NCI-H1092 (cell line): ENCODE data around the gene OXA1L.
"Not testable (repeated sequence)": the region's sequence is repeated elsewhere in the genome, so short reads cannot be mapped to it uniquely, and the experiment has no call there.

Experiments
- DNase-seq: peaks from one replicate; lab custom pipeline; 2025; lab: John Stamatoyannopoulos, UW

Gene OXA1L

DNA sequence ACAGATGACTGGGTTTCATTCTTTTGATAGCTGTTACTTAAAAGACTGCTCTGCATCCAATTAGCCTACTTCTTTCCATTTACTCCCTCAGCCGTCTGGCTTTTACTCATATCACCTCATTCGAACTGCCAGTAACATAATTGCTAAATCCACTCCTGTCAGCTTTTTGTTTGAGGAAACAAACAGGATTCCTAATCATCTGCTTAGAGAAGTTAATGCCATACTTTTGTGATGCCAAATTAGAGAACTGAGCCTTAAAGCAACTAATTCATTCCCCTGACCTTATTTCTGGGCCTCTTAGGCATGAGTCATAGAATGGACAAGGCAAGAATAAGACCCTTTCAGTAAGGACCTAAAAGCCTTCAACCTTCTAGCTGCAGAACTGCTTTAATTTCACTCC lies 2.9 kb downstream of the OXA1L start:
- DNase-seq = no peak

DNA sequence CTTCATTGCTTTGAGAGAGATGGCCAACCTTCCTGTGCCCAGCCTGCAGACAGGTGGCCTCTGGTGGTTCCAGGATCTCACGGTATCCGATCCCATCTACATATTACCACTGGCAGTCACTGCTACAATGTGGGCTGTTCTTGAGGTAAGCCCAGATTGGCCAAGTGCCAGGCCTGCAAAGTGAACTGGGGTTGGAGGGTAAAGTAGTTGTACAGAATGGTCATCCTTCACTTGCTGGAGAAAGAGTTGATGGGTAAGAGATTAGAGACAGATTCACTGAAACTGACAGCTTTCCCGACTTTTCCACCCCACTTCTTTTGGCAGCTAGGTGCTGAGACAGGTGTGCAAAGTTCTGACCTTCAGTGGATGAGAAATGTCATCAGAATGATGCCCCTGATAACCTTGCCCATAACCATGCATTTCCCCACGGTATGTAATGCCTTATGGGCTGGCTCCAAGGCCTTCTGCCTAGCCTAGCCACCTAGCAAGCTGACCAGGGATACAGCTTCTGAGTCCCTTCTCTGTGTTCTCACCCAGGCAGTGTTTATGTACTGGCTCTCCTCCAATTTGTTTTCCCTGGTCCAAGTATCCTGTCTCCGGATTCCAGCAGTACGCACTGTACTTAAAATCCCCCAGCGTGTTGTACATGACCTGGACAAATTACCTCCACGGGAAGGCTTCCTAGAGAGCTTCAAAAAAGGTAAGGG lies 4.1 kb downstream of the OXA1L start:
- DNase-seq = no peak

DNA sequence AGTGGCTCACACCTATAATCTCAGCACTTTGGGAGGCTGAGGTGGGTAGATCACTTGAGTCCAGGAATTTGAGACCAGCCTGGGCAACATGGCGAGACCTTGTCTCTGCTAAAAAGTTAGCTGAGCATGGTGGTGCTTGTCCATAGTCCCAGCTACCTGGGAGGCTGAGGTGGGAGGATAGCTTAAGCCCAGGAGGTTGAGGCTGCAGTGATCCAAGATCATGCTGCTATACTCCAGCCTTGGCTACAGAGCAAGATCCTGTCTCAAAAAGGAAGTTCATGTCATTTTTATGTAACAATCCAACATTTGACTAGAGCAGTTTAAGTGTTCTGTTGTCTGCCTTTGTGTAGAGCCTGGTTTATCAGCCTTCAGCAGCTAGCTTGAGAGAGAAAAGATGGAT lies 6.2 kb downstream of the OXA1L start:
- DNase-seq = no peak

DNA sequence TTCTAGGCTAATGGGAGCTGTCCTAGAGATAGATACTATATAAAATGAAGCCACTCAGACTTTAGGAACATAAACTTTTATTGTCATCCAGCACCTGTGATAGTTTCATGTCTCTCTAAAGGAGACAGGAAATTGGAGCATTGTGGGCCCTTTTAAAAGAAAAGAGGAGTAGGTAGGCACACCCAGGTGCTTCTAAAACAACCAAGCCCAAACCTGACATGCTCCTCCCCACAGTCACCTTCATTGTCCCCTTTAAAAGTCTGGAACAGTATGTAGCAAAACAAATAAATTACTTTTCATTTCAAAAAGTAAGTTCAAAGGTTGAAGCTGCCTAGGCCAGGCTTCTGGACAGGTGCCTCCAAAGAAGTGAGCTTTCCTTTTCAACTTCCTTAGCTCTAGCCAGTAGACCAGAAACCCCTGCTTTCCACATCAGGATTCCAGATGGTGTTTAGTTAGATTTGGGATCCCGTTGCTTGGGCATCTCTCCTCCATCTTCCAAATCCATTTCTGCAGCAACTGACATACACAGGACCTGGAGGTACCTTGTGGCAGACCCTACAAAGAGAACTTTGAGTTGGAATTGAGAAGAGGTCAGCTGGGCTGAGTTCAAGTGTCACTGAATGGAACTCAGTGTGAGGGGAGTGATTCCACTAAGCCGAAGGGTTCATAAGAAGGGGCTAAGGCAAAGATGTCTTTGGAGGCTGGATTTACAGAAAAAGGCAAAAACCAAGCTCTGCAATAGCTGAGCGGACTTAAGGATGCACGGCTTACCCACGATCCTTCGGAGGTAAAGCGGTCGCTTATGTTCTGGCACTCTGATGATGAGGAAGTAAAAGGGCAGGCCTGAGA lies 6.9 kb downstream of the OXA1L start:
- no peak for DNase-seq

DNA sequence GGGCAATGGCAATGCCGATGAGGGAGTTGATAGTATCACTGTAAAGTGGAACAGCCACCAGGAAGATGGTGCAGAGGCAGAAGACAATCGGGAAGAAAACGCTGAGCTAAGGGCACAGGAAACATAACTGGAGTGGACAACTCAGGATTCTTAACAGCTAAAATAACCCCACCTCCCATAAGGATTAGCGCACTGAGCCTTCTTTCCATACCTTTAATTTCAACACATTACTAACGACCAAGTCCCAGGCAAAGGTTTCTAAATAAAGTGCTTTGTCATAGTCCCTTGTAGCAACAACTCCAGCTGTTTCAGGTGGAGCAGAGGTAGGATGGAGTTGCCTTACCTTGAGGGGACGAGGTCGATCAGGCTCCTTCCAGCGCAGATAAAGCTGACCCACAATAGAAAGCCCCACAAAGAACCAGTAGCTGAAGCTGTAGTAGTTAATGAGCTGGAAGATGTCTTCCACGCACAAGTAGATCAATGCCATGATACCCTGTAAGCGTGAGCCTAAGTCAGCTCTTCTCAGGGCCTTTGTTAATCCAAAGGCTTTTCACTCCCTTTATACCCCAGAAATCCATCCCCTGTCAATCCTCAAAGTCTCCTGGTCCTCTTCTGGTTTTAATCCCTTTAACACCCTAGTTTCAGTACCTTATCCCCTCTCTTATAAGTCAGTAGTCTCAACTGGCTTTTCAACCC lies 7.7 kb downstream of the OXA1L start:
- no peak for DNase-seq

DNA sequence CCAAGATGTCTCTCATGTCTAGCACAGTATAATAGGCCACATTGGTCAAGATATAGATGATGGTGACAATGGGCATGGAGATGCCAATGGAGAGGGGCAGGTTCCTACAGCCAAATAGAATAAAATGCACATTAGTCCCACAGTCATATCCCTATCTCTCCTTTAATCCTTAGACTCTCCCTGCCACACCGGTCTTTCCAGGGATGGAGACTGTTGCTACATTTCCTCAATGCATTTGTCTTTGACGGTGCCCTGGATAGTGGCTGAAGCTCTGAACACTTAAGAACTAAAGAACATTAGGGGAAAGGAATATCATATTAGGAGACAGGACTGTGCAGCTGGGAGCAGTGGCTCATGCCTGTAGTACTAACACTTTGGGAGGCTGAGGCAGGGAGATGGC lies 9.7 kb downstream of the OXA1L start:
- no peak for DNase-seq

DNA sequence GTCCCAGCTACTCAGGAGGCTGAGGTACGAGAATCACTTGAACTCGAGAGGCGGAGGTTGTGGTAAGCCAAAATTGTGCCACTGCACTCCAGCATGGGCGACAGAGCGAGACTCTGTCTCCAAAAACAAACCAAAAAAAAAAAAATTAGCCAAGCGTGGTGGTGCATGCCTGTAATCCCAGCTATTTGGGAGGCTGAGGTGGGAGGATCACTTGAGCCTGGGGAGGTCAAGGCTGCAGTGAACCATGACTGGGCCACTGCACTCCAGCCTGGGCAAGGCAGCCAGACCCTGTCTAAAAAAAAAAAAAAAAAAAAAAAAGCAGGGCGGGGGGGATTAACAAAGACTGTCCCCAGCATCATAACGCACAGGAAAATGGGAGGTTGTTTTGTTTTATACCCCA lies 10.4 kb downstream of the OXA1L start:
- DNase-seq = not testable (repeated sequence)

DNA sequence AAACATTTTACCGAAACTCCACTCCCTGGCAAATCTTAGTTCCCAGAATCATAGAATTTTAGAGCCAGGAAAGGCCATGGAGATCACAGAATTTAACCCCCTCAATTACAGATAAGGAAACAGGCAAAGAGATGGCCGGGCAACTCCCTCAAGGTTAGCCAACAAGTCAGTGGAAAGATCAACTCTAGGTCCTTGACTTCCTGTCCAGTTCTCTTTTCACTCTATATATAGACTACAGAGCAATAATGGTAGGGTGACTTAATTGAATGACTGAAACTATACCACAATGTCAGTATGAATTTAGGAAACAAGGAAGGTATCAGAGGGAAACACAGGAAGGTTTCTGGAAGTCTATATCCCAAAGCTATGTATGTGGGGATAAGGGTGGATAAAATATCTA lies 11.6 kb downstream of the OXA1L start:
- DNase-seq = no peak

DNA sequence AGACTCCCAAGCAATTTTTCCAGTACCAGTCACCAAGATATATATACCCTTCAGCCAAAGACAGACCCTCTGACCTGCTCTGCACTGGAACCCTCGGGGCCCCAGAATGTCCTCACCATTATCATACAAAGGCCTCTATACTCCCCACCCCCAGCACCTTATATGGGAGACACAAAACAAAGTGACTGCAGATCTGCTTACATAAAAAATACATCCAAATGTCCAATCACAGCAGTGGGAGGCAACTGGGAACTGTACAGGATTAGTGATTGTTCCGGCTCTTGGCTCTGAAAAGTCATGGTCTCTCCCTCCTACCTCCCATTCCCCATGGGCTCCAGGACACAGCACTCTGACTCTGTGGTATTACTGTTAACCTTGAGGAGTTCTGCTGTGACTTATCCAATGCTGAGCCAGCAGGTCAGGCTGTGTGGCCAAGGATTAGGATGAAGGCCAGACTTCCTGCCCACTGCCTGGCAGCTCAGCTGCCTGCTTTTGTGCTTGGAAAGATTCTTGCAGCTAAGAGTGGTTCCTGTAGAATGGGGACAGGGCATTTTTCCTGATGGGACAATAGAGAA lies 13.7 kb downstream of the OXA1L start:
- DNase-seq = no peak

DNA sequence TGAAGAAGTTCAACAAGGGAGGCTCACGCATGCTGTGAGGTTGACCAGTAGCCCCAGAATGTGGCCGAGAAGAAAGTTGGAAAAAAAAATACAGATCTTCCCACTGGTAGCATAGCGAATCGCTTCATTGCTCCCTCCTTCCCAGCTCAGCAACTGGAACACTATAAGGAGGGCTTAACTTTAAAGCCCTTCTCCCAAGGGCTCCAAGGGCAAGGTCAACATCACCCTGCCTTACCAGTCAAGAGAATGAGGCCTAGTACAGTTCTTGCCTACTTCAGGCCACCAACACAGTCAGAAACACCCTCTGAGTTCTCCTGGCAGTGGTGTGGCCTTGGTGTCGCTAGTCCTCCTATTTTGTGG lies 14.4 kb downstream of the OXA1L start:
- no peak for DNase-seq

DNA sequence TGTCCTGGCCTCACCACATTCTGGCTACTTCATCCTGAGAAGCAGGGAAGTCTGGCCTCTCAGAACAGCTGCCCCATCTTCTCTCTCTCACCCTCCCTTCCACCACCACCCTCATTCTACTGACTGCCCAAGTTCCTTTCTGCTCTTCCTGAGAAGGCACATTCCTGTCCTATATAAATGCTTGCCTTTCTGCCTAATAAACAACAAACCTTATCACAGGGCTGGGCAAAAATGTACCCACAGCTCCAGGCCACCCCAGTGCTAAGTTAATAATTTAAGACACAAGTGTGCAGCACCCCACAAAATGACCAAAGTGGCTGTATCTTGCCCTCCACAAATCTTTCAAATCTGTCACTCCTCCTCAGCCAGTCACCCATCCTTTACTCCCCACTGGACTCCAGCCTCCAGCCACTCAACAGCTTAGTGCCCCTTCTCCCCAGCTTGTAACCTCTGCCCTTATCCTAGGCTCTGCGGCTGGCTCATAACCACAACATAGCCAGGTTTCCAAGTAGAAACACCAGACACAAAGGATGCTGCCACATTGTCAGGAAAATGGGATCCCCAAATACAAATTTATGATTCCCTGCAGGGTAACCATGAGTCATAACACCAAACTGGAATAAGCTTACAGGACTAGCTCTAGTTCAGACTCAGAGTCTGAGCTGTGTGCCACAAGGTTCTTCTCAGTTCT lies 15.0 kb downstream of the OXA1L start:
- DNase-seq = no peak

DNA sequence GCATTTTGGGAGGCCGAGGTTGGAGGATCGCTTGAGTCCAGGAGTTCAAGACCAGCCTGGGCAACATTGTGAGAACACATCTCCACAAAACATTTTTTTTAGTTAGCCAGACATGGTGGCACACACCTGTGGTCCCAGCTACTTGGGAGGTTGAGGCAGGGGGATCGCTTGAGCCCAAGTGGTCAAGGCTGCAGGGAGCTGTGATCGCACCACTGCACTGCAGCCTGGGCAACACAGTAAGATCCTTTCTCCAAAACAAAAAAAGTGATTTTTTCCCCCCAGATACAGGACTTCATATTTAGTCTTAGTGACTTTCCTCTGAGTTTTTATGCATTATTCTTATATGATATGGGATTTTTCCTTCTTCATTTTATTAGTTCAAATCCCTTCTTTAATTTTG lies 20.2 kb downstream of the OXA1L start:
- DNase-seq = no peak

DNA sequence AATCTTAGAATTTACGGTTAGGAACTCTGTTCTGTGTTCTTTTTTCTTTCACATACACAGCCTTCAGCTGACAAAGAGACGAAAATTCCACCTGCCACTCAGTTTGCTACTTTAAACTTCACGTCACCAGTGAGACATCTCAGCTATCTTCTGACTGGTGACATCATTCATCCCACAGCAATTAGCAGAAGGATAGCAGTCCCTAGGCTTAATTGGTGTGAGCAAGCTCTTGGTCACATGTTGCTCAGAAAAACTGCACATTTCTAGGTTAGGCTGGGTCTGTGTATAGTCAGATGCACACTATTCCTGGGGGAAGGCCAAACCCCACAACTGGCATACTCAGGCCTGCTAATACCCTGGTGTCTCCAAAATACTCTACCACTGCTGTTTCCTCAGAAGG lies 24.8 kb downstream of the OXA1L start:
- no peak for DNase-seq

DNA sequence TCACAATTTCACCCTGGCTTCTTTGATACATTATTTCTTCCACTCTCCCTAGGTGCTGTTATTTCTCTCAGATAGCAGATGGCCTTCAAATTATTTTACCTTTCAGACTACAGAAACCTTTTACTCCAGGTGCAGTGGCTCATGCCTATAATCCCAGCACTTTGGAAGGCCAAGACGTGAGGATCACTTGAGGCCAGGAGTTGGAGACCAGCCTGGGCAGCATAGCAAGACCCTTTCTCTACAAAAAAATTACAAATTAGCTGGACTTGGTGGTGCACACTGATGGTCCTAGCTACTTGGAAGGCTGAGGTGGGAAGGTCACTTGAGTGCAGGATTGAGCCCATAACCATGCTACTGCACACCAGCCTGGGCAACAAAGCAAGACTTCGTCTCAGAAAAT lies 25.7 kb downstream of the OXA1L start:
- DNase-seq = no peak

DNA sequence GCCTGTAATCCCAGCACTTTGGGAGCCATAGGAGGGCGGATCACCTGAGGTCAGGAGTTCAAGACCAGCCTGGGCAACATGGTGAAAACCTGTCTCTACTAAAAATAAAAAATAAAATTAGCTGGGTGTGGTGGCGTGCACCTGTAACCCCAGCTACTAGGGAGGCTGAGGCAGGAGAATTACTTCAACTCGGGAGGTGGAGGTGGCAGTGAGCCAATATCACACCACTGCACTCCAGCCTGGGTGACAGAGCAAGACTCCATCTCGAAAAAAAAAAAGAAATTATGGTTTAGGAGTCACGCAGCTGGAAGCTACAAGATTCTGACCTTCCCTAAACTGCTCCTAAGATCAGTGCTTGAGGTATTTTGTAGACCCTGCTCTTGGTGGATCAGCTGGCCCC lies 27.1 kb downstream of the OXA1L start:
- not testable (repeated sequence) for DNase-seq

DNA sequence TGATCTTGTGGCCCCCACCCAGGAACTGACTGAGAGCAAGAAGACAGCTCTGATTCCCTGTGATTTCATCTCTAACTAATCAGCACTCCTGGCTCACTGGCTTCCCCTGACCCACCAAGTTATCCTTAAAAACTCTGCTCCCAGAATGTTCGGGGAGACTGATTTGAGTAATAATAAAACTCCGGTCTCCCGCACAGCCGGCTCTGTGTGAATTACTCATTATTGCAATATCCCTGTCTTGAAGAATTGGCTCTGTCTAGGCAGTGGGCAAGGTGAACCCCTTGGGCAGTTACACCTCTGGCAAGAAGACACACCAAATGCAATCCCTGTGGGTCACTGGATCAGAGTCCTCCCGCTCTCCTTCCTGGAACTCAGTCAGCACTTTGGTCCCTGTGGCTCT lies 27.5 kb downstream of the OXA1L start:
- DNase-seq = no peak

DNA sequence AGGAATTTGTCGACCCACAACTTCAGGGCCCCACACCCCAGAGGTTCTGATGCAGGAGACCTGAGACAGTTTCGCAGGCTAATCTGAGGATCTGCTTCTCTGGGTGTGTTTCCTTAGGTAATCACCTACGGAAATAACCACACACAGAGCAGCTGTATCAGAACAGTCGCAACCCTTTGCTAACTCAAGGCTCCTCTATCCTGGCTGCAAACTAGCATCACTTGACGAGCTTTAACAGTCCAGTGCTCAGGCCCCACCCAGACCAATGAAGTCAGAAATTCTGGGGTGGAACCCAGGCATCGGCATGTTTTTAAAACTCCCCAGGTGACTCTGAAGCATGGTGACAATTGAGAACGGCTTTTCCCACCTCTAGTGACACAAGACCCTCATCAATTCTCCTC lies 28.1 kb downstream of the OXA1L start:
- no peak for DNase-seq

DNA sequence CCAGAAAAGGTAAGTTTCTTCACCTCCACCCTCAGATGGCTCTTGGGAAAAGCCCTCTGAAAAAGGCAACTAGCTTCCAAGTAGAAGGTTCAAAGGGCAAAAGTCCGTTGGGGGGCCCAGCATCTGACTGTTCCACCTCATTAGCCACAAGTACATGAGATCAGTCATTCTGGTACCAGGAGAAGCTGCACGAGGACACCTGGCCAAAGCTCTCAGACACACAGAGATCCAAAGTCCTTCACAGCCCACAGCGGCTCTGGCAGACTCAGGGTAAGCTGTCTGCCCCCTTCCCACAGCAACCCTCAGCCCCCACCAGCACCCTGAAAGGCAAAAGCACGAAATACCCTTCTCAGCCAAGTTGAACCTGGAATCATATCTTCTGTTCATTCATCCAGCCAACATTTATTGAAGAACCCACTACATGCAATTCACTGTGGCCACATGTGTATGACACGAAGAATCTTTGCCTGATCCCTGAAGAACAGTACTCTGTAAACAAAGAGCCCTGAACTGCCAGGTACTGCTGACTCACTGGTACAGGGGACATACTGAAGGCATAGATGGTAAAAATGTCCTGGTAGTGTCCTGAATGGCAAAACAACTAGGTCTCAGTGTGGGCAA lies 29.7 kb downstream of the OXA1L start:
- no peak for DNase-seq

DNA sequence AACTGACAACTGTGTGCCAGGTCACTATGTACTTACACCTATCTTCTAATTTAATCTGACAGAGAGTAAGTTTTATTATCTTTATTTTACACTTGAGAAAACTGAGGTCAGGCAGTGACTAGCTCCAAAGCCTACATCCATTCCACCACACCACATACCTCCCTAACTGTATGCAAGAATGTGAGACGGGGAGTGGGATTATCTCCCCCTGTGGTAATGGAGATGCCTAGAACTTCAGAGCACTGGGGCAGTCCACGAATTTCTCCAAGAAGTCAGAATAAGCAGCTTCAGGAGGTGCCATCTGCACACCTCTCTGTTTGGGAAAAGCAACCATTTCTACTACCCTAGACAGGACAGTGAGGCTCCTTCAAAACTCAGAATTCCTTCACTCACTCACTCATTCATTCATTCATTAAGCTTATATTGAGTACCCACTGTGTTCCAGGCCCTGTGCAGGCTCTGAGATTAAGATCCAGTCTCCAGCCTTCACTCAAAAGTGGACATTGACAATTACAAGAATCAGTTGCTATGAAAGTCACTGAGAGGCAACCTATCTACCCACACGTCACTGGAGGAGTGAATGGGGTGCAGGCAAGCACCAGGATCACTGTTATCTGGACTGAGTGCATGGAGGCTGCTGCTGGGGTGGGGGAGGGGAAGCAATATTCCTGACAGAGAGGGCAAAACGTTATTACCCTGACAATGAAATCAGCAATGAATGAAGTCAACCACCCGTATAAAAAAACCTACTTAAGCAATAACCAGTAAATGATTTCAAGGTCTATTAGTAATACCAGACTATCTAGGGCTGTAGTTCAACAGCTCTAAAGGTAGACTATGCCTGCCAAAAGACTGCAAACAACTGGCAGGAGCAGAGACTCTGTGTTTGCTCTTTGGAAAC lies 30.8 kb downstream of the OXA1L start:
- DNase-seq = no peak

DNA sequence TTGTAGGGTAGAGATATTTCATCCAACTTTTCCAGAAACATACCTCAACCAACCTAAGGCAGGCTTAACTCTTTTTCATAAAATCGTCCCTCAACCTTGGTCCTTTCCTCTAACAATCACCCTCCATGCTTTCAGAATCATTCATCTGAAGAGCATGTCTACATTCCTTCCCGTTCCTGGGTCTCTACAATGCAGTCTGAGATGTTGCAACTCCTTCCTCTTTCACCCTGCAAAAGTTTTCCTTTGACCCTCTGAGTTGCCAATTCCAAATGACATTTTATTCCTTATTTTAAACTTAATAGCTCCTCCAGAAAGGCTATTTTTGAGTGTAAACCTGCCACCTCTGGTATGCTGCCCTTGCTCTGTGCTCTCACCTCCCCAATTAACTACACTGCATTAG lies 32.0 kb downstream of the OXA1L start:
- no peak for DNase-seq

DNA sequence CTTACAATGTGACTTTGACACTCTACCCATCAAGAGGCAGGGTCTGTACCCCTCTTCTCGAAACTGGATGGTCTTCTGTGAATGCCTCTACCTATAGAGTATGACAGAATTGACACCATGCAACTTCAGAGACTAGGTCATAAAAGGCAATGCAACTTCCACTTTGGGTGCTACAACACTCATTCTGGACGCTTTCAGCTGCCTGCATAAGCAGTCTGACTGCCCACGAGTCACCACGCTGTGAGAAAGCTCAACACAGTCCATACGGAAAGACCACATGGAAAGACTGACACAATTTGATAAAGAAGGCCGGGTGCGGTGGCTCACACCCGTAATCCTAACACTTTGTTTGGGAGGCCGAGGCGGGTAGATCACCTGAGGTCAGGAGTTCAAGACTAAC lies 33.9 kb downstream of the OXA1L start:
- no peak for DNase-seq
